GM12878 (cell line): ENCODE measurements around the gene TRHDE. TPM values are rescaled to one million over a fixed set of nuclear protein-coding genes. Genes with fewer than 3 reads are reported as not detected.

ENCODE experiments used
- ATAC-seq: fragments of 200-7000 bp; cut with Tn5 transposase; 3 replicates; pipeline ENCODE4 v1.9.1; 2020; ENCODE audit warnings: mild to moderate bottlenecking, moderate library complexity
- BruUV-seq: library from RNA; stranded (reverse); fragments of 400-500 nt; replicated peaks from 2 replicates; lab custom pipeline; 2021; lab: Mats Ljungman, UMichigan
- CTCF ChIA-PET: fragments of 300-600 bp; sonication (Branson Sonifier 250); formaldehyde crosslinking; extraction: SDS; loops from one replicate; lab custom pipeline; 2021; ENCODE audit warnings: inconsistent platforms; lab: Yijun Ruan, JAX
- POLR2A ChIA-PET: fragments of 350-600 bp; formaldehyde crosslinking; extraction: SDS; loops from one replicate; lab custom pipeline; 2021; ENCODE audit warnings: inconsistent platforms; lab: Charles Lee
- RAD21 ChIA-PET: fragments of 300-600 bp; sonication (Branson Sonifier 250); formaldehyde crosslinking; loops from one replicate; lab custom pipeline; 2023; ENCODE audit warnings: antibody characterized with exemption; ENCODE audit not compliant: unreplicated experiment; lab: Charles Lee
- SMC1A ChIA-PET: fragments of 300-600 bp; sonication (Branson Sonifier 250); formaldehyde crosslinking; loops from one replicate; lab custom pipeline; 2023; ENCODE audit not compliant: unreplicated experiment, uncharacterized antibody; lab: Charles Lee
- DNase-seq: peaks from one replicate; pipeline ENCODE4 v3.0.0-alpha.2; 2011; ENCODE audit warnings: low read depth, low spot score
- FAIRE-seq: peaks from 3 replicates; lab custom pipeline; 2011; peaks lifted over from hg19 to GRCh38; lab: Jason Lieb, UNC
- H2AFZ ChIP-seq: 2 replicates; pipeline ENCODE4 v1.6.0; 2011; ENCODE audit warnings: low read depth, low read length, control low read depth; ENCODE audit not compliant: control insufficient read depth
- H3K27ac ChIP-seq: 2 replicates; pipeline ENCODE4 v1.5.1; 2011; ENCODE audit warnings: control low read depth; ENCODE audit not compliant: control insufficient read depth, insufficient read depth
- H3K27me3 ChIP-seq, 2 experiments: replicated peaks in 1 of 2; 2 replicates each; pipeline versions ENCODE4 v1.6.0 to v1.6.1; 2011; ENCODE audit warnings: low read length in 1 of 2; ENCODE audit not compliant: control insufficient read depth in 2 of 2, insufficient read depth in 2 of 2
- H3K36me3 ChIP-seq, 2 experiments: 2 replicates each; pipeline ENCODE4 v1.5.1; 2011; ENCODE audit warnings: low read length in 1 of 2; ENCODE audit not compliant: control insufficient read depth in 2 of 2, insufficient read depth in 2 of 2
- H3K4me1 ChIP-seq: 2 replicates; pipeline ENCODE4 v1.6.1; 2011; ENCODE audit warnings: mild to moderate bottlenecking, low read length, moderate library complexity, mixed read lengths; ENCODE audit not compliant: control insufficient read depth, insufficient read depth
- H3K4me2 ChIP-seq: 2 replicates; pipeline ENCODE4 v1.6.0; 2011; ENCODE audit warnings: control low read depth; ENCODE audit not compliant: control insufficient read depth, insufficient read depth
- H3K4me3 ChIP-seq: fragments of 200-600 bp; sonication (generic); 2 replicates; pipeline ENCODE4 v1.5.1; 2016
- H3K79me2 ChIP-seq: 2 replicates; pipeline ENCODE4 v1.6.0; 2011; ENCODE audit warnings: low read length; ENCODE audit not compliant: control insufficient read depth, insufficient read depth
- H3K9ac ChIP-seq: 2 replicates; pipeline ENCODE4 v1.8.0; 2011; ENCODE audit warnings: low read length, control low read depth, mixed read lengths; ENCODE audit not compliant: control insufficient read depth, insufficient read depth
- H3K9me3 ChIP-seq: replicated peaks from 3 replicates; pipeline ENCODE4 v1.5.1; 2011; ENCODE audit warnings: mild to moderate bottlenecking, low read length; ENCODE audit not compliant: control insufficient read depth, insufficient read depth
- H4K20me1 ChIP-seq: 2 replicates; pipeline ENCODE4 v1.6.0; 2011; ENCODE audit not compliant: control insufficient read depth, insufficient read depth
- BACH1 ChIP-seq: fragments of 450-650 bp; IDR thresholded peaks from 2 replicates; pipeline ENCODE4 v1.6.1; 2017; ENCODE audit warnings: mild to moderate bottlenecking, borderline replicate concordance
- CREM ChIP-seq: IDR thresholded peaks from 2 replicates; pipeline ENCODE4 v1.6.1; 2014; ENCODE audit warnings: antibody characterized with exemption, low read depth
- RUNX3 ChIP-seq: IDR thresholded peaks from 2 replicates; pipeline ENCODE4 v1.6.1; 2012; ENCODE audit warnings: low read length, inconsistent platforms
- SIX5 ChIP-seq: IDR thresholded peaks from 2 replicates; pipeline ENCODE4 v1.6.1; 2011; ENCODE audit warnings: mild to moderate bottlenecking, low read depth, low read length, moderate library complexity; ENCODE audit not compliant: severe bottlenecking
- SUZ12 ChIP-seq: fragments of 200-600 bp; sonication (generic); IDR thresholded peaks from one replicate; pipeline ENCODE4 v1.6.1; 2018; ENCODE audit warnings: antibody characterized with exemption, mild to moderate bottlenecking; ENCODE audit not compliant: unreplicated experiment
- TCF3 ChIP-seq: IDR thresholded peaks from 2 replicates; pipeline ENCODE4 v1.6.1; 2012; ENCODE audit warnings: low read depth, mild to moderate bottlenecking, low read length, borderline replicate concordance; ENCODE audit not compliant: insufficient read depth
- WRNIP1 ChIP-seq: IDR thresholded peaks from 2 replicates; pipeline ENCODE4 v1.6.1; 2011; ENCODE audit warnings: low read depth, low read length, improper control_type of control experiment, borderline replicate concordance
- WGBS: methylation state at CpG from one replicate; pipeline ENCODE4 v1.1.6; 2016; ENCODE audit warnings: low lambda C conversion rate; ENCODE audit not compliant: insufficient replicate concordance, insufficient coverage; ENCODE audit errors: missing lambda C conversion rate; 5-methylcytosine and 5-hydroxymethylcytosine counted together
- in situ Hi-C: fragments of 300-500 bp; cut with MboI; formaldehyde crosslinking; loops from 9 replicates; pipeline ENCODE4 v1.14.3; 2018; ENCODE audit warnings: mixed read lengths
- intact Hi-C: fragments of 100-400 bp; cut with micrococcal nuclease; formaldehyde crosslinking; loops from one replicate; pipeline ENCODE4 v1.14.2; 2022; ENCODE audit not compliant: unreplicated experiment
- polyA plus RNA-seq, 11 experiments: library from polyadenylated mRNA; depleted of rRNA in 4 of 11; unstranded in 6 of 11; stranded (reverse) in 5 of 11; fragments of >200 nt; fragmentation: Nextera tagmentation in 4 of 11; fragmentation: Illumina TruSeq in 1 of 11; extraction: Ambion mirVana in 4 of 11; extraction: Trizol in 1 of 11; gene quantifications; 1 replicate in 1 of 11; 2 replicates in 10 of 11; pipeline versions ENCODE4 v1.2.1 to v1.2.3, GENCODE V29; 2011 to 2016; ENCODE audit warnings: inconsistent platforms in 2 of 11, missing spikeins in 2 of 11, low read depth in 1 of 11
- total RNA-seq, 4 experiments: library from RNA; depleted of rRNA in 3 of 4; stranded (reverse); fragments of >200 nt in 3 of 4; fragmentation: Illumina TruSeq in 1 of 4; extraction: Trizol in 1 of 4; gene quantifications; 2 replicates each; pipeline versions ENCODE4 v1.2.1 to v1.2.3, GENCODE V29; 2013 to 2021
- TF ChIP-seq, protein P1 (sequence below): fragments of 450-650 bp; IDR thresholded peaks from 2 replicates; pipeline ENCODE4 v1.6.1; 2017; ENCODE audit warnings: mild to moderate bottlenecking, moderate library complexity
- TF ChIP-seq, protein P2 (sequence below): fragments of 450-650 bp; formaldehyde crosslinking; IDR thresholded peaks from 2 replicates; pipeline ENCODE4 v1.4.0; 2022; ENCODE audit warnings: mild to moderate bottlenecking, moderate library complexity

The TRHDE gene
- total and polyA plus RNA-seq, 10 of the 15 experiments (the other 5 are each of a cell fraction or from before 2014, with no cell fraction given) = not detected

DNA sequence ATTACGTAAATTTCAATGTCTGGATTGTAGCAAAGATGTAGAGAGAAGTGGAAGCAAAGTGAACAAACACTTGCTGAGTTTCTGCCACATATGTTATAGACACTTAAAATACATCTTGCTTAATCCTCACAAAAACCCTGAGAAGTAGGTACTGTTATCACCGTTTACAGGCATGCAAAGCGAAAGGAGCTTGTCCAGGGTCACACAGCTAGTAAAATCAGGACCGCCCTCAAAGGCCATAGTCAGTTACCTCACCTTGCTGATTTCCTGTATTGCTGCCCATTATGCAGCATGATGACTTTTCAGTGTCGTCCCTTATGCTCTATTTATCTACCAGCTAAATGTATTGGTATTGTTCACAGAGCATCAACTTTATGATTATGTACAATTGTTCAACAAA, 39.8 kb downstream of the TRHDE start:
- ChIA-PET CTCF (interaction anchor here (1.7 kb wide), 1 partner anchor 11 kb away, joined by 3 read pairs; no protein-coding TSS in a partner anchor), SMC1A (interaction anchor here (1.3 kb wide), 1 partner anchor 8 kb away, joined by 3 read pairs; no protein-coding TSS in a partner anchor), RAD21 (no interaction called here), POLR2A (no interaction called here)
- Histone ChIP-seq H3K79me2 (no peaks in the 10 kb centered on the region), H3K4me2 (no peak overlapping the region), H4K20me1 (no peaks in the 10 kb centered on the region), H3K9me3 (no peaks in the 10 kb centered on the region), H3K36me3 (no peaks in the 10 kb centered on the region), H3K27me3 (no peaks in the 10 kb centered on the region), H3K9ac (no peak overlapping the region), H2AFZ (no peak overlapping the region), H3K4me3 (no peak overlapping the region), H3K27ac (no peak overlapping the region), H3K4me1 (no peaks in the 10 kb centered on the region)
- WGBS = 47% methylated on average over 5 of the region's 5 CpGs
- FAIRE-seq = no peak
- BruUV-seq = no TSS peak
- intact Hi-C loops (no loop called here), in situ Hi-C loops (no loop called here)
- no peak for DNase-seq
- TF ChIP-seq, protein P1, sequence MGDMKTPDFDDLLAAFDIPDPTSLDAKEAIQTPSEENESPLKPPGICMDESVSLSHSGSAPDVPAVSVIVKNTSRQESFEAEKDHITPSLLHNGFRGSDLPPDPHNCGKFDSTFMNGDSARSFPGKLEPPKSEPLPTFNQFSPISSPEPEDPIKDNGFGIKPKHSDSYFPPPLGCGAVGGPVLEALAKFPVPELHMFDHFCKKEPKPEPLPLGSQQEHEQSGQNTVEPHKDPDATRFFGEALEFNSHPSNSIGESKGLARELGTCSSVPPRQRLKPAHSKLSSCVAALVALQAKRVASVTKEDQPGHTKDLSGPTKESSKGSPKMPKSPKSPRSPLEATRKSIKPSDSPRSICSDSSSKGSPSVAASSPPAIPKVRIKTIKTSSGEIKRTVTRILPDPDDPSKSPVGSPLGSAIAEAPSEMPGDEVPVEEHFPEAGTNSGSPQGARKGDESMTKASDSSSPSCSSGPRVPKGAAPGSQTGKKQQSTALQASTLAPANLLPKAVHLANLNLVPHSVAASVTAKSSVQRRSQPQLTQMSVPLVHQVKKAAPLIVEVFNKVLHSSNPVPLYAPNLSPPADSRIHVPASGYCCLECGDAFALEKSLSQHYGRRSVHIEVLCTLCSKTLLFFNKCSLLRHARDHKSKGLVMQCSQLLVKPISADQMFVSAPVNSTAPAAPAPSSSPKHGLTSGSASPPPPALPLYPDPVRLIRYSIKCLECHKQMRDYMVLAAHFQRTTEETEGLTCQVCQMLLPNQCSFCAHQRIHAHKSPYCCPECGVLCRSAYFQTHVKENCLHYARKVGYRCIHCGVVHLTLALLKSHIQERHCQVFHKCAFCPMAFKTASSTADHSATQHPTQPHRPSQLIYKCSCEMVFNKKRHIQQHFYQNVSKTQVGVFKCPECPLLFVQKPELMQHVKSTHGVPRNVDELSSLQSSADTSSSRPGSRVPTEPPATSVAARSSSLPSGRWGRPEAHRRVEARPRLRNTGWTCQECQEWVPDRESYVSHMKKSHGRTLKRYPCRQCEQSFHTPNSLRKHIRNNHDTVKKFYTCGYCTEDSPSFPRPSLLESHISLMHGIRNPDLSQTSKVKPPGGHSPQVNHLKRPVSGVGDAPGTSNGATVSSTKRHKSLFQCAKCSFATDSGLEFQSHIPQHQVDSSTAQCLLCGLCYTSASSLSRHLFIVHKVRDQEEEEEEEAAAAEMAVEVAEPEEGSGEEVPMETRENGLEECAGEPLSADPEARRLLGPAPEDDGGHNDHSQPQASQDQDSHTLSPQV = no peak
- no peak for TF ChIP-seq CREM
- ATAC-seq = no peak

DNA sequence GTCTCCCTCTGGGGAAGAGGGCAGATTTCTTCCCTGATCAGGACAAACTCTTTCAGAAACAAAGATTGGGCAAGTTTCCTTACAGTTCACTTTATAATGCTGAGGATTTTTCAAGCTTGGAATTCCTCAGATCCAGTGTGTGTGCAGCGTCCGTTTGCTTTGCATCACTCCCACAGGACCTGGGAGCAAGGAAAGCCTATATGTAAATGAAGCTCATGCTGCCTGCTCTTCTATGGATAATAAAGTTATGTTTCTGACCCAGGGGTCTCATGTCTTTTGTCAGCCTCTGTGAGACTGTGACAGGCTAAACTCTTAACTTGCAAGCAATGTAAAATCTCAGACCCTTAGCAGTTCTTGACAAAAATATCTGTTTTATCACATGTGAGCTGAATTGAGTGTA, 41.6 kb downstream of the TRHDE start:
- intact Hi-C loops (no loop called here), in situ Hi-C loops (no loop called here)
- CTCF ChIA-PET = no interaction called here
- no peaks in the 10 kb centered on the region for H3K9me3 ChIP-seq
- no peaks in the 10 kb centered on the region for H3K36me3 ChIP-seq
- no peak overlapping the region for H3K4me2 ChIP-seq
- RAD21 ChIA-PET = no interaction called here
- no peaks in the 10 kb centered on the region for H4K20me1 ChIP-seq
- BruUV-seq = no TSS peak
- no peaks in the 10 kb centered on the region for H3K79me2 ChIP-seq
- H3K4me3 ChIP-seq = no peak overlapping the region
- ATAC-seq (no peak), FAIRE-seq (no peak), DNase-seq (no peak)
- POLR2A ChIA-PET = no interaction called here
- H3K27ac ChIP-seq = no peak overlapping the region
- H3K27me3 ChIP-seq = no peaks in the 10 kb centered on the region
- no peaks in the 10 kb centered on the region for H3K4me1 ChIP-seq
- no peak overlapping the region for H3K9ac ChIP-seq
- WGBS = 91% methylated on average over 2 of the region's 2 CpGs
- SMC1A ChIA-PET = no interaction called here
- no peak overlapping the region for H2AFZ ChIP-seq
- TF ChIP-seq RUNX3 (no peak), SIX5 (no peak), BACH1 (no peak), TCF3 (no peak), WRNIP1 (no peak), SUZ12 (no peak)
- TF ChIP-seq, protein P2, sequence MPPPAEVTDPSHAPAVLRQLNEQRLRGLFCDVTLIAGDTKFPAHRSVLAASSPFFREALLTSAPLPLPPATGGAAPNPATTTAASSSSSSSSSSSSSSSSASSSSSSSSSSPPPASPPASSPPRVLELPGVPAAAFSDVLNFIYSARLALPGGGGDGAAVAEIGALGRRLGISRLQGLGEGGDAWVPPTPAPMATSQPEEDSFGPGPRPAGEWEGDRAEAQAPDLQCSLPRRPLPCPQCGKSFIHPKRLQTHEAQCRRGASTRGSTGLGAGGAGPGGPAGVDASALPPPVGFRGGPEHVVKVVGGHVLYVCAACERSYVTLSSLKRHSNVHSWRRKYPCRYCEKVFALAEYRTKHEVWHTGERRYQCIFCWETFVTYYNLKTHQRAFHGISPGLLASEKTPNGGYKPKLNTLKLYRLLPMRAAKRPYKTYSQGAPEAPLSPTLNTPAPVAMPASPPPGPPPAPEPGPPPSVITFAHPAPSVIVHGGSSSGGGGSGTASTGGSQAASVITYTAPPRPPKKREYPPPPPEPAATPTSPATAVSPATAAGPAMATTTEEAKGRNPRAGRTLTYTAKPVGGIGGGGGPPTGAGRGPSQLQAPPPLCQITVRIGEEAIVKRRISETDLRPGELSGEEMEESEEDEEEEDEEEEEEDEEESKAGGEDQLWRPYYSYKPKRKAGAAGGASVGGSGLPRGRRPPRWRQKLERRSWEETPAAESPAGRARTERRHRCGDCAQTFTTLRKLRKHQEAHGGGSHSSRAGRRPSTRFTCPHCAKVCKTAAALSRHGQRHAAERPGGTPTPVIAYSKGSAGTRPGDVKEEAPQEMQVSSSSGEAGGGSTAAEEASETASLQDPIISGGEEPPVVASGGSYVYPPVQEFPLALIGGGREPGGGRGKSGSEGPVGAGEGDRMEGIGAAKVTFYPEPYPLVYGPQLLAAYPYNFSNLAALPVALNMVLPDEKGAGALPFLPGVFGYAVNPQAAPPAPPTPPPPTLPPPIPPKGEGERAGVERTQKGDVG = no peak
